DOHH2 (cell line): ENCODE results near the gene DDI2.

ENCODE experiments used
- H3F3A ChIP-seq: fragments of 200-600 bp; sonication (generic), shearing (Covaris generic); 2 replicates; pipeline ENCODE4 v1.6.0; 2016; ENCODE audit warnings: antibody characterized with exemption, mild to moderate bottlenecking; ENCODE audit not compliant: control insufficient read depth, insufficient read depth
- H3K27ac ChIP-seq: fragments of 200-600 bp; sonication (generic); 2 replicates; pipeline ENCODE4 v1.5.1; 2014; ENCODE audit warnings: low read depth, mild to moderate bottlenecking, low read length, moderate library complexity
- H3K27me3 ChIP-seq: fragments of 200-600 bp; sonication (generic); 2 replicates; pipeline ENCODE4 v1.6.1; 2014; ENCODE audit warnings: mild to moderate bottlenecking, low read length, mixed read lengths; ENCODE audit not compliant: control insufficient read depth
- H3K36me3 ChIP-seq: fragments of 200-600 bp; sonication (generic); 2 replicates; pipeline ENCODE4 v1.6.1; 2014; ENCODE audit warnings: mild to moderate bottlenecking, low read length, moderate library complexity, mixed read lengths; ENCODE audit not compliant: control insufficient read depth
- H3K4me1 ChIP-seq: fragments of 200-600 bp; sonication (generic); 2 replicates; pipeline ENCODE4 v1.6.1; 2014; ENCODE audit warnings: mild to moderate bottlenecking, low read length, mixed read lengths; ENCODE audit not compliant: control insufficient read depth
- H3K4me2 ChIP-seq: fragments of 200-600 bp; sonication (generic); 2 replicates; pipeline ENCODE4 v1.6.0; 2014; ENCODE audit warnings: mild to moderate bottlenecking, low read length, moderate library complexity
- H3K4me3 ChIP-seq: fragments of 200-600 bp; sonication (generic); 2 replicates; pipeline ENCODE4 v1.5.1; 2014; ENCODE audit warnings: mild to moderate bottlenecking, low read length, mixed read lengths
- H3K79me2 ChIP-seq: fragments of 200-600 bp; sonication (generic); 2 replicates; pipeline ENCODE4 v1.6.1; 2014; ENCODE audit warnings: mild to moderate bottlenecking, low read length, mixed read lengths; ENCODE audit not compliant: control insufficient read depth
- H3K9me2 ChIP-seq: fragments of 200-600 bp; sonication (generic); replicated peaks from 2 replicates; pipeline ENCODE4 v1.6.1; 2014; ENCODE audit warnings: mild to moderate bottlenecking, low read length, mixed read lengths; ENCODE audit not compliant: control insufficient read depth
- H3K9me3 ChIP-seq: fragments of 200-600 bp; sonication (generic); 2 replicates; pipeline ENCODE4 v1.6.1; 2014; ENCODE audit warnings: antibody characterized with exemption, low read length, mixed read lengths; ENCODE audit not compliant: control insufficient read depth, insufficient read depth
- H4K20me1 ChIP-seq: fragments of 200-600 bp; sonication (generic); 2 replicates; pipeline ENCODE4 v1.6.0; 2014; ENCODE audit warnings: low read depth, mild to moderate bottlenecking, antibody characterized with exemption, low read length, moderate library complexity; ENCODE audit not compliant: control insufficient read depth, insufficient read depth
- EZH2phosphoT487 ChIP-seq: fragments of 200-600 bp; sonication (generic); IDR thresholded peaks from 2 replicates; pipeline ENCODE4 v1.6.1; 2017; ENCODE audit warnings: borderline replicate concordance, mild to moderate bottlenecking, antibody characterized with exemption, low read length, moderate library complexity, mixed read lengths
- TF ChIP-seq, protein P1 (sequence below): fragments of 200-600 bp; sonication (generic); IDR thresholded peaks from one replicate; pipeline ENCODE4 v1.5.1; 2014; ENCODE audit warnings: antibody characterized with exemption, mild to moderate bottlenecking, low read depth, low read length; ENCODE audit not compliant: poor library complexity, severe bottlenecking

DDI2 gene

DNA sequence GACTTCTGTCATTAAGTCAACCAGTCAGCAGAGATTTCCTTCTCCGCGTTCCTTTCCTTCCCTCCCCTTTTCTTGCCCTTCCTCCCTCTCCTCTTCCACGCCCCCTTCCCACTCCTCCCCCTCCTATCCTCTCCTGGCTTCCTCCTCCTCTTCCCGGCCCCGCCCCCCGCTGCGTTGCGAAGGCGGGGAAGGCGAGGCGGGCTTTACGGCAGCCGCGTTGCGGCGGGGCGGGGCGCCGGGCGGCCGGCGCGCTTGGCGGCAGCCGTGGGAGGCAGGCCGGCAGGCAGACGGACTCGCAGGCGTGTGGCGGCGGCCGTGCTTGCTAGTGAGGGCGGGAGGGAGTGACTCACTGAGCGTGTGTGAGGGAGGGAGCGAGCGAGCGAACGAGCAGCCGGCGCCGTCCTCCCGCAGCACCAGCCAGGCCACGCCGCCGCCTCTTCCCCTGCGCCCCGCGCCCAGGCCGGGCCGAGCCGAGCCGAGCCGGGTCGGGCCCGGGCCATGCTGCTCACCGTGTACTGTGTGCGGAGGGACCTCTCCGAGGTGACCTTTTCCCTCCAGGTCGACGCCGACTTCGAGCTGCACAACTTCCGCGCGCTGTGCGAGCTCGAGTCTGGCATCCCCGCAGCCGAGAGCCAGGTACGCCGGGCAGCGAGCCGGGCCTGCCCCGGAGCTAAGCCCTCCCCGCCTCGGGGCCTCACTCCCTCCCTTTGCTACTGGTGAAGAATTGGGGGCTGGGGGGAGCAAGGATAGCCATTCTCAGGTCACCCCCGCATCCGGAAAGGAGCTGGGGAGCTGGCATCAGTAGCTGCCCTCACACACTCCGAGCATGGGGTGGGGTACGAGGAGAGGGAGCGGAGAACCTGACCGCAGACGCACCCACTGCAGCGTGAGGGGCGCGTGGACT is at the start of gene DDI2:
DDI2 (plus strand) TSS at position 286 of the 904 bp plus-strand sequence; CDS start at position 499, 213 bp downstream.
- H3K79me2 ChIP-seq, result peaks cover 52% of the 10 kb centered on the region
- peak within 1 kb of the TSS; percentile 80 for H3K27ac ChIP-seq
- H3K4me1 ChIP-seq, result peaks cover 33% of the 10 kb centered on the region

DNA sequence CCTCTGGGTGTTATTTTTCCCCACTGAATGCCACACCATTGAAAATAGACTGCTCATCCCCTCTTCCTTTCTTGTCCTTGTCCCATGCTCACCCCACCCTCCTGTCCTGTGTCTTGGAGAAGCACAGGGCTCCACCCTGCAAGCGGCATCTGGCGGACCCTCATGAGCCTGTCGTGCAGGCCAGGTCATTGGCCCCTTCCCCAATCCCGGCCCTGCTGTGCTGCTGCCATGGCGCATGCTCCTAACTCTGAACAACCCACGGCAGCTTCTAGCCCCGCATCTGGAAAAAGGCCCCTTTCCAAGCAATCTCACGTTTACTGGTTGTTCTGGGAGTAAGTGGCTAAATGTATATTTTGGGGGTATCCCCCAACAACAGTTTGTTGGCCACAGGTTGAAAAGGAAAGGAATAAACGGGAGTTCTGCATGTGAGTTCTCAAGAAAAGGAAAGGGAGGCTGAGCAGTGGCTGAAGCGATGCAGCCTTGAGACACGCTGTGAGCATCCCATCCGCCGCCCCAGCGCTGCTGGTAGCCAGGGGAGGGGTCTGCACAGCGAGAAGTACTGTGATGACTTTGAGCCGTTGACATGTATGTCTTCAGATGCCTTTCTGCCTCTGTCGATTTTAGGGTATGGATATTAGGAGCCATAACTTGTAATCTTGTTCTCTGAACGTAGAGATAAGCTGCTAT is 48.7 kb upstream of the DDI2 start:
- H3K9me3 ChIP-seq, result no peaks in the 10 kb centered on the region
- no peaks in the 10 kb centered on the region for H3K79me2 ChIP-seq
- H3K36me3 ChIP-seq, result peaks cover 52% of the 10 kb centered on the region
- H3K4me2 ChIP-seq, result no peak overlapping the region
- H3K9me2 ChIP-seq, result no peaks in the 10 kb centered on the region
- H4K20me1 ChIP-seq, result no peaks in the 10 kb centered on the region
- H3K4me3 ChIP-seq, result no peak overlapping the region
- TF ChIP-seq, protein P1, sequence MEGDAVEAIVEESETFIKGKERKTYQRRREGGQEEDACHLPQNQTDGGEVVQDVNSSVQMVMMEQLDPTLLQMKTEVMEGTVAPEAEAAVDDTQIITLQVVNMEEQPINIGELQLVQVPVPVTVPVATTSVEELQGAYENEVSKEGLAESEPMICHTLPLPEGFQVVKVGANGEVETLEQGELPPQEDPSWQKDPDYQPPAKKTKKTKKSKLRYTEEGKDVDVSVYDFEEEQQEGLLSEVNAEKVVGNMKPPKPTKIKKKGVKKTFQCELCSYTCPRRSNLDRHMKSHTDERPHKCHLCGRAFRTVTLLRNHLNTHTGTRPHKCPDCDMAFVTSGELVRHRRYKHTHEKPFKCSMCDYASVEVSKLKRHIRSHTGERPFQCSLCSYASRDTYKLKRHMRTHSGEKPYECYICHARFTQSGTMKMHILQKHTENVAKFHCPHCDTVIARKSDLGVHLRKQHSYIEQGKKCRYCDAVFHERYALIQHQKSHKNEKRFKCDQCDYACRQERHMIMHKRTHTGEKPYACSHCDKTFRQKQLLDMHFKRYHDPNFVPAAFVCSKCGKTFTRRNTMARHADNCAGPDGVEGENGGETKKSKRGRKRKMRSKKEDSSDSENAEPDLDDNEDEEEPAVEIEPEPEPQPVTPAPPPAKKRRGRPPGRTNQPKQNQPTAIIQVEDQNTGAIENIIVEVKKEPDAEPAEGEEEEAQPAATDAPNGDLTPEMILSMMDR, result no peak
- no peak for TF ChIP-seq EZH2phosphoT487
- peaks cover 35% of the 10 kb centered on the region for H3K4me1 ChIP-seq
- H3F3A ChIP-seq, result peaks cover 20% of the 10 kb centered on the region
- H3K27ac ChIP-seq, result no peak overlapping the region
- H3K27me3 ChIP-seq, result no peaks in the 10 kb centered on the region

More for the DNA sequence above, at the start of gene DDI2:
- TF ChIP-seq, protein P1, result no peak
- TF ChIP-seq EZH2phosphoT487, result no peak
- H3F3A ChIP-seq, result peaks cover 9% of the 10 kb centered on the region
- H3K9me2 ChIP-seq, result no peaks in the 10 kb centered on the region
- peak within 1 kb of the TSS; percentile 91 for H3K4me2 ChIP-seq
- peaks cover 42% of the 10 kb centered on the region for H3K36me3 ChIP-seq
- H4K20me1 ChIP-seq, result peaks cover 14% of the 10 kb centered on the region
- H3K27me3 ChIP-seq, result no peaks in the 10 kb centered on the region; the same call in 1 of the 2 replicates
- peak within 1 kb of the TSS; percentile 98 for H3K4me3 ChIP-seq
- no peaks in the 10 kb centered on the region for H3K9me3 ChIP-seq

DNA sequence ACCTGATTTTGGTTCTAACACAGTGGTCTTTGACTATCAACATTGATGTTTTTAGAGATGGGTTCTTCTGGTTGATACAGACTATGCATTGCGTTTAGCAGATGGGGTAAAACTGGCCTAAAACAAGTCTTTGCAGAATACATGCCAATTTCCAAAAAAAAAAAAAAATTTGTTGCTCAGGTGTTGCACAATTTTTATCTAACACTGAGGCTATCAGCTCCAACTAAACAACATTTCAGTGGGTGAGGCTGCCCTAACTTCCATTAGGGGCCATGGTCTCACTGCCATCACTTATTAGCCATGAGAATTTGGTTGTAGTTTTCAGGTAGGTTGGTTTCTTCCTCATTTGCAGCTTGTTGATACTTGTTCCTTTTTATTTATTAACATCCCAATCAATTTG is 46.4 kb upstream of the DDI2 start:
- peak overlapping the region; percentile 66 for H3K27ac ChIP-seq
- H3K4me2 ChIP-seq, result no peak overlapping the region
- H3F3A ChIP-seq, result peaks cover 19% of the 10 kb centered on the region
- peaks cover 38% of the 10 kb centered on the region for H3K36me3 ChIP-seq
- H3K79me2 ChIP-seq, result no peaks in the 10 kb centered on the region
- peaks cover 28% of the 10 kb centered on the region for H3K4me1 ChIP-seq
- no peaks in the 10 kb centered on the region for H3K27me3 ChIP-seq
- H3K9me2 ChIP-seq, result no peaks in the 10 kb centered on the region
- H4K20me1 ChIP-seq, result no peaks in the 10 kb centered on the region
- H3K9me3 ChIP-seq, result no peaks in the 10 kb centered on the region
- no peak overlapping the region for H3K4me3 ChIP-seq
- TF ChIP-seq, protein P1, result no peak
- no peak for TF ChIP-seq EZH2phosphoT487
